GM23248 (cell line): ENCODE results near the gene P3H4.

Source experiments
- EZH2 ChIP-seq: fragments of 200-600 bp; sonication (generic); IDR thresholded peaks from 2 replicates; pipeline ENCODE4 v1.6.1; 2018; ENCODE audit warnings: antibody characterized with exemption, mild to moderate bottlenecking; ENCODE audit not compliant: insufficient read depth, poor library complexity, severe bottlenecking
- EZH2phosphoT487 ChIP-seq: fragments of 200-600 bp; sonication (generic); IDR thresholded peaks from 2 replicates; pipeline ENCODE4 v1.6.1; 2018; ENCODE audit warnings: antibody characterized with exemption, moderate library complexity, mild to moderate bottlenecking, low read depth; ENCODE audit not compliant: insufficient read depth

DNA sequence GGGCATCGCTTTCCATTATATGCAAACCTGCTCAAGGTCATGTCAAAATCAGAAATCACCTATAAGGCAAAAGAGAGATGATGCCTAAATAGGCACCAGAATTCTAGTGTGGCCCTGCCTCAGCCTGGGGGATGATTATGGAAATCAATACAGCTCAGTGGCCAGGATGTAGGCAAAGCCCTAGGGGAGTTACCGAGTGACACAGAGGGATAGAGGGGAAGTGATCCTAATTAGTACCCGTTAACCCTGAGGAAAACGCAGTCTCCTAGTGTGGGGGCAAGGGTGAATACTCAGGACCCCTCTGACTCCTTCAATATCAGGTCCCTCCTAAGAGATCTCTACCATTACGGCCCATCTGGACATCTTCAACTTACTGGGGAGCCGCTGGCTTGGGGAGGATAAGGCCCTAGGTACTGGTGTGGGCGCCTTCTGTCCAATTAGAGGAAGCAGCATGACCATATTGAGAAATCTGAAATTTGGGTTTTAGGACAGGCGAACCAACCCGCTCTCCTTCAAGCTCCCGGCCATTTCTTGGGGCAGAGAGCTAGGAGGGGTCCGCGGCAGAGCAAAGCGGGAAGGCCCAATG lies 23.6 kb upstream of the P3H4 start:
- no peak for TF ChIP-seq EZH2phosphoT487
- TF ChIP-seq EZH2: no peak
